Loucy (cell line): ENCODE data around the gene IFT81.

Experiments used
- H2AFZ ChIP-seq: fragments of 200-600 bp; sonication (generic); 2 replicates; pipeline ENCODE4 v1.6.0; 2016; ENCODE audit warnings: antibody characterized with exemption, mild to moderate bottlenecking, low read length, moderate library complexity
- H3F3A ChIP-seq: fragments of 200-600 bp; 2 replicates; pipeline ENCODE4 v1.6.0; 2016; ENCODE audit warnings: antibody characterized with exemption, low read depth, mild to moderate bottlenecking
- H3K27me3 ChIP-seq: fragments of 200-600 bp; sonication (generic); 2 replicates; pipeline ENCODE4 v1.6.1; 2014; ENCODE audit warnings: low read length, mild to moderate bottlenecking; ENCODE audit not compliant: insufficient read depth, poor library complexity, severe bottlenecking
- H3K36me3 ChIP-seq: fragments of 200-600 bp; sonication (generic); 2 replicates; pipeline ENCODE4 v1.6.1; 2016; ENCODE audit warnings: low read length; ENCODE audit not compliant: insufficient read depth
- H3K4me1 ChIP-seq: fragments of 200-600 bp; sonication (generic); 2 replicates; pipeline ENCODE4 v1.5.1; 2014; ENCODE audit warnings: low read length, mild to moderate bottlenecking; ENCODE audit not compliant: insufficient read depth, poor library complexity, severe bottlenecking
- H3K4me2 ChIP-seq: fragments of 200-600 bp; sonication (generic); 2 replicates; pipeline ENCODE4 v1.6.0; 2014; ENCODE audit warnings: antibody characterized with exemption, low read length, low read depth, mild to moderate bottlenecking; ENCODE audit not compliant: poor library complexity, severe bottlenecking
- H3K4me3 ChIP-seq: fragments of 200-600 bp; sonication (generic); 2 replicates; pipeline ENCODE4 v1.5.1; 2014; ENCODE audit warnings: low read length, mild to moderate bottlenecking, mixed read lengths; ENCODE audit not compliant: poor library complexity, severe bottlenecking
- H3K79me2 ChIP-seq: fragments of 200-600 bp; sonication (generic); 2 replicates; pipeline ENCODE4 v1.6.1; 2014; ENCODE audit warnings: low read length; ENCODE audit not compliant: insufficient read depth
- H3K9ac ChIP-seq: fragments of 200-600 bp; sonication (generic); 2 replicates; pipeline ENCODE4 v1.6.0; 2014; ENCODE audit warnings: mild to moderate bottlenecking, low read depth, low read length, moderate library complexity; ENCODE audit not compliant: poor library complexity, severe bottlenecking
- H3K9me2 ChIP-seq: fragments of 200-600 bp; sonication (generic); replicated peaks from 2 replicates; pipeline ENCODE4 v1.6.1; 2016; ENCODE audit warnings: low read depth, low read length, mixed read lengths
- H3K9me3 ChIP-seq: fragments of 200-600 bp; sonication (generic); 2 replicates; pipeline ENCODE4 v1.6.1; 2014; ENCODE audit warnings: mild to moderate bottlenecking, antibody characterized with exemption, low read length, low read depth; ENCODE audit not compliant: insufficient read depth
- H4K20me1 ChIP-seq: fragments of 200-600 bp; sonication (generic); 2 replicates; pipeline ENCODE4 v1.6.0; 2014; ENCODE audit warnings: antibody characterized with exemption, low read length, mild to moderate bottlenecking; ENCODE audit not compliant: insufficient read depth, poor library complexity, severe bottlenecking
- CTCF ChIP-seq: fragments of 200-600 bp; sonication (generic); conservative IDR thresholded peaks from 2 replicates; pipeline ENCODE4 v1.5.1; 2014; ENCODE audit warnings: mild to moderate bottlenecking, antibody characterized with exemption, low read length
- EZH2phosphoT487 ChIP-seq: fragments of 200-600 bp; IDR thresholded peaks from 2 replicates; pipeline ENCODE4 v1.6.1; 2018; ENCODE audit warnings: antibody characterized with exemption, mild to moderate bottlenecking, moderate library complexity, borderline replicate concordance

The IFT81 gene

GRCh38 chr12:110256780-110257431, 132.7 kb downstream of the IFT81 start:
- no peaks in the 10 kb centered on the region for H3K9me3 ChIP-seq
- H3K27me3 ChIP-seq: no peaks in the 10 kb centered on the region
- no peaks in the 10 kb centered on the region for H4K20me1 ChIP-seq
- H3K4me3 ChIP-seq: no peak overlapping the region
- no peak overlapping the region for H3K9ac ChIP-seq
- H3K9me2 ChIP-seq: no peaks in the 10 kb centered on the region
- no peak overlapping the region for H2AFZ ChIP-seq
- H3K4me1 ChIP-seq: no peaks in the 10 kb centered on the region
- H3F3A ChIP-seq: no peaks in the 10 kb centered on the region
- H3K4me2 ChIP-seq: no peak overlapping the region
- no peak for TF ChIP-seq EZH2phosphoT487
- no peaks in the 10 kb centered on the region for H3K36me3 ChIP-seq
- H3K79me2 ChIP-seq: no peaks in the 10 kb centered on the region

- H3K4me1 ChIP-seq: no peaks in the 10 kb centered on the region
- H4K20me1 ChIP-seq: no peaks in the 10 kb centered on the region
- TF ChIP-seq EZH2phosphoT487 (no peak), CTCF (no peak)
- H3K9ac ChIP-seq: no peak overlapping the region
- no peak overlapping the region for H2AFZ ChIP-seq
- no peaks in the 10 kb centered on the region for H3K79me2 ChIP-seq
- no peak overlapping the region for H3K4me2 ChIP-seq
- H3F3A ChIP-seq: no peaks in the 10 kb centered on the region
- no peaks in the 10 kb centered on the region for H3K9me2 ChIP-seq
- no peak overlapping the region for H3K4me3 ChIP-seq
- no peaks in the 10 kb centered on the region for H3K36me3 ChIP-seq
- H3K9me3 ChIP-seq: no peaks in the 10 kb centered on the region
- no peaks in the 10 kb centered on the region for H3K27me3 ChIP-seq
Measured at GRCh38 chr12:110258466-110258865, 134.3 kb downstream of the IFT81 start.

GRCh38 chr12:110262442-110263388, 138.6 kb downstream of the IFT81 start:
- Histone ChIP-seq H3F3A (no peaks in the 10 kb centered on the region), H3K27me3 (no peaks in the 10 kb centered on the region), H3K9me2 (no peaks in the 10 kb centered on the region), H3K36me3 (no peaks in the 10 kb centered on the region), H3K4me2 (no peak overlapping the region), H2AFZ (no peak overlapping the region), H4K20me1 (no peaks in the 10 kb centered on the region), H3K9ac (no peak overlapping the region), H3K4me1 (no peaks in the 10 kb centered on the region), H3K9me3 (no peaks in the 10 kb centered on the region), H3K4me3 (no peak overlapping the region), H3K79me2 (no peaks in the 10 kb centered on the region)
- TF ChIP-seq EZH2phosphoT487 (no peak), CTCF (no peak)
